ENCODE results near the gene USP37. TPM values are rescaled to one million over a fixed set of nuclear protein-coding genes. Genes with fewer than 3 reads are reported as not detected.

USP37 gene
- total RNA-seq, 1 donor from 2014 or later = 17.7 TPM

DNA sequence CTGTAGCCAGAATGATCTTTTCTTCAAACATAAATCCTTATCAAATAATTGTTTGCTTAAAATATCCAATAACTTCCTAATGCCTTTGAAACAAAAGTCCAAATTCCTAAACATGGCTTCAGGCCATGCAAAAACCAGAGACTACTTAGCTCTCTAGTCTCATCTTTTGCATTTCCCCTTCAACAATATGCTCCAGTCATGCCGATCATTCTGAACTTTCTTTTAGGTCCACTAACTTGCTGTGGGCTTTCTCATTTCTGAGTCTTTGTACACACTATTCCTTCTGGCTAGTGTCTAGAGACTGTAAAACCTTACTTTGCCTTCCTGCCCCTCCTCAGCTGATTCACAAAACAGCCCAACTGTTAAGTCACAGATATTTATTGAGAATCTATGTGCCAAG is 97.7 kb downstream of the USP37 start:
- no peak overlapping the region for H3K27ac ChIP-seq (ENCODE audit: low read depth, low read length)
- no peaks in the 10 kb centered on the region for H3K9me3 ChIP-seq (ENCODE audit: control insufficient read depth in 3 of 3, low read length in 3 of 3)
- no peaks in the 10 kb centered on the region for H3K27me3 ChIP-seq (ENCODE audit: control insufficient read depth in 3 of 3, insufficient read depth in 3 of 3, low read length in 3 of 3)
- H3K4me1 ChIP-seq (ENCODE audit: control insufficient read depth in 3 of 3, insufficient read depth in 3 of 3, low read length in 3 of 3) = no peaks in the 10 kb centered on the region
- H3K36me3 ChIP-seq (ENCODE audit: control insufficient read depth in 3 of 3, insufficient read depth in 3 of 3, low read length in 3 of 3) = peaks cover 9 to 26% (median 23%) of the 10 kb centered on the region in 3 donors
- no peak overlapping the region for H3K4me3 ChIP-seq (ENCODE audit: low read length in 3 of 3)
- no peak overlapping the region for H3K9ac ChIP-seq (ENCODE audit: low read depth in 1 of 3, low read length in 3 of 3)

DNA sequence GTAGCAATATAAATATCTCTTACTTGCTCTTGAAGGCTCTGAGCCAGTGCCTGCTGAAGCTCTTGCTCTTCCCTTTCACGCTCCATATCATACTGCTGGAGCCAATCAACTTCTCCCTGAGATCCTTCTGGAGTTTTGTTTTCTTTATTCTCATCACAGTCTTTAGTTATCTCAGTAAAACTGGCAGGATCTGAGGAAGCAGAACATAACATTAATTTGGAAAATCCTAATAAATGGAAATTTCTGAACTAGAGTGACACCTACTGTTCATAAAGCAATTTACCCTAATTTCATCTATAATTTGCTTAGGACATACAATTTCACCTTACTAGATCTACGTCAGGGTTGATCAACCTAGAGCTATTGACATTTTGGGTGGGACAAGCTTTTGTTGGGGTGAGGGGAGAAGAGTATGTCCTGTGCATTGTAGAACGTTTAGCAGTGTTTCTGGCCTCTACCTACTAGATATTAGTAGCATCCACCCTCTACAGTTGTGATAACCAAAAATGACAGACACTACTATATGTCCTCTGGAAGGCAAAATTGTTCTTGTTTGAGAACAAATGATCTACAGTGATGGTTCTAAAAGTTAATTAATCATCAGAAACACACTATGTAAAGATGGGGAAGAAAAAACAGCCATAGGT is 102.0 kb downstream of the USP37 start:
- peaks cover 4 to 14% (median 12%) of the 10 kb centered on the region in 3 donors for H3K36me3 ChIP-seq (ENCODE audit: control insufficient read depth in 3 of 3, insufficient read depth in 3 of 3, low read length in 3 of 3)
- H3K9me3 ChIP-seq (ENCODE audit: control insufficient read depth in 3 of 3, low read length in 3 of 3) = no peaks in the 10 kb centered on the region
- H3K27ac ChIP-seq (ENCODE audit: low read depth, low read length) = no peak overlapping the region
- H3K9ac ChIP-seq (ENCODE audit: low read depth in 1 of 3, low read length in 3 of 3) = no peak overlapping the region
- no peaks in the 10 kb centered on the region for H3K27me3 ChIP-seq (ENCODE audit: control insufficient read depth in 3 of 3, insufficient read depth in 3 of 3, low read length in 3 of 3)
- no peak overlapping the region for H3K4me3 ChIP-seq (ENCODE audit: low read length in 3 of 3)
- H3K4me1 ChIP-seq (ENCODE audit: control insufficient read depth in 3 of 3, insufficient read depth in 3 of 3, low read length in 3 of 3) = no peaks in the 10 kb centered on the region

DNA sequence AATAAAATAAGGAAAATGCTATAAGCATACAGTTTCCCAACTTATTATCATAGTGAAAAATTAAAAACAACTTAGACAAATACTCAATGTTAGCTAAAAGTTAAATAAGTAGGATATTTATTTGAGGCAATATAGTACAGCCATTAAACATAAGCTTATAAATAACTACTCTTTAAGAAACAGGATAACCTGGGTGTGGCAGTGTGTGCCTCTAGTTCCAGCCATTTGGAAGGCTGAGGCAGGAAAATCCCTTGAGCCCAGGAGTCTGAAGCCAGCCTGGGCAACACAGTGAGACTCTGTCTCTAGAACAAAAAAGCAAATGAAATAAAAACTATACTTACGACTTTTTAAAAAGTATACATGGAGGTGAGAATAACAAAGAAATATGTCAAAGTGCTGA is 109.6 kb downstream of the USP37 start:
- no peaks in the 10 kb centered on the region for H3K27me3 ChIP-seq (ENCODE audit: control insufficient read depth in 3 of 3, insufficient read depth in 3 of 3, low read length in 3 of 3)
- H3K4me3 ChIP-seq (ENCODE audit: low read length in 3 of 3) = no peak overlapping the region
- H3K36me3 ChIP-seq (ENCODE audit: control insufficient read depth in 3 of 3, insufficient read depth in 3 of 3, low read length in 3 of 3) = peaks cover 11 to 26% (median 15%) of the 10 kb centered on the region in 3 donors
- no peaks in the 10 kb centered on the region for H3K4me1 ChIP-seq (ENCODE audit: control insufficient read depth in 3 of 3, insufficient read depth in 3 of 3, low read length in 3 of 3)
- no peaks in the 10 kb centered on the region for H3K9me3 ChIP-seq (ENCODE audit: control insufficient read depth in 3 of 3, low read length in 3 of 3)
- no peak overlapping the region for H3K9ac ChIP-seq (ENCODE audit: low read depth in 1 of 3, low read length in 3 of 3)
- H3K27ac ChIP-seq (ENCODE audit: low read depth, low read length) = no peak overlapping the region

DNA sequence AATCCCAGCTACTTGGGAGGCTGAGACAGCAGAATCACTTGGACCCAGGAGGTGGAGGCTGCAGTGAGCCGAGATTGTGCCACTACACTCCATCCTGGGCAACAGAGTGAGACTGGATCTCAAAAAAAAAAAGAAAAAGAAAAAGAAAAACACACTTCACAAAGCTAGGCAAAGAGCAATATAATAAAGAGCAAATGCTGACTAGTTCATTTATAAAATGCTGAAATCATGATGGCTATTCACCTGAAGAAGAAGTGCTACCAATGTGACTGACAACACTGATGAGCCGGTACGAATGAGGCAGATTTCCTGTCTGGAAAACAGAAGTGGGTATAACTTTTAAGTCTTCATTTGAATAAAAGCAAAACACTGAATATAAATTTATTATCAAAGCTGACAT is 111.3 kb downstream of the USP37 start:
- peaks cover 9 to 25% (median 22%) of the 10 kb centered on the region in 3 donors for H3K36me3 ChIP-seq (ENCODE audit: control insufficient read depth in 3 of 3, insufficient read depth in 3 of 3, low read length in 3 of 3)

DNA sequence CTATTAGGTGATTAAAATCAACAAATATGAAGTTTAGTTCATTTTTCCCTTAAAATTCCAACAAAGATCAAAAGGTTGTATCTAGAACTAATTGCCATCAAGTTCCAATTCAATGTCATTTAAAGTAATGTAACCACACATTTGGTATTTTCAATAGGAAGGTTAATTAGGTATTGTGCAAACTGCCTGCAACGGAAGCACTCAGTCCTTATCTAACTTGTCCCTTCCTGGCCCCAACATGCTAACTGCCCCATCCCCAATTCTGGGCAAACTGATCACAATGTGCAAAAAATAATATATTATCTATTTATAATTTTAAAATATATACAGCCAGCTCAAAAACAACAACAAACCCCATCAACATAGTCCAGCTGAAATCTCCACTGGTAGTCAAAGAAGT is 116.1 kb downstream of the USP37 start:
- H3K36me3 ChIP-seq (ENCODE audit: control insufficient read depth in 3 of 3, insufficient read depth in 3 of 3, low read length in 3 of 3) = peaks cover 9 to 39% (median 30%) of the 10 kb centered on the region in 3 donors
- H3K27me3 ChIP-seq (ENCODE audit: control insufficient read depth in 3 of 3, insufficient read depth in 3 of 3, low read length in 3 of 3) = no peaks in the 10 kb centered on the region
- no peaks in the 10 kb centered on the region for H3K4me1 ChIP-seq (ENCODE audit: control insufficient read depth in 3 of 3, insufficient read depth in 3 of 3, low read length in 3 of 3)
- no peak overlapping the region for H3K27ac ChIP-seq (ENCODE audit: low read depth, low read length)
- no peak overlapping the region for H3K9ac ChIP-seq (ENCODE audit: low read depth in 1 of 3, low read length in 3 of 3)
- H3K4me3 ChIP-seq (ENCODE audit: low read length in 3 of 3) = no peak overlapping the region
- H3K9me3 ChIP-seq (ENCODE audit: control insufficient read depth in 3 of 3, low read length in 3 of 3) = no peaks in the 10 kb centered on the region

More for the DNA sequence above, 111.3 kb downstream of the USP37 start:
- H3K4me1 ChIP-seq (ENCODE audit: control insufficient read depth in 3 of 3, insufficient read depth in 3 of 3, low read length in 3 of 3) = no peaks in the 10 kb centered on the region
- H3K4me3 ChIP-seq (ENCODE audit: low read length in 3 of 3) = no peak overlapping the region
- no peak overlapping the region for H3K27ac ChIP-seq (ENCODE audit: low read depth, low read length)
- no peaks in the 10 kb centered on the region for H3K9me3 ChIP-seq (ENCODE audit: control insufficient read depth in 3 of 3, low read length in 3 of 3)
- H3K27me3 ChIP-seq (ENCODE audit: control insufficient read depth in 3 of 3, insufficient read depth in 3 of 3, low read length in 3 of 3) = no peaks in the 10 kb centered on the region
- H3K9ac ChIP-seq (ENCODE audit: low read depth in 1 of 3, low read length in 3 of 3) = no peak overlapping the region

DNA sequence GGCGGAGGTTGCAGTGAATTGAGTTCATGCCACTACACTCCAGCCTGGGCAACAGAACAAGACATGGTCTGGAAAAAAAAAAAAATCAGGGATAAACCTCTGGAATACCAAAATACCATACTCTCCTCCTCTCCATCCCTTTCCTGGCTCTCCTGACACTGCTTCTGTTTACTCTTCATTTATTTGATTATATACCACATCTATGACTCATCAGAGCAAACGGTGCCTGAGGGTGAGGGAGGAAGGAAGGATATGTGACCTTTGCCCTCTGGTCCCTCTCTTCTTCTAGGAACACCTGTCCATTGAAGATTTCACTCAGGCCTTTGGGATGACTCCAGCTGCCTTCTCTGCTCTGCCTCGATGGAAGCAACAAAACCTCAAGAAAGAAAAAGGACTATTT is 119.2 kb downstream of the USP37 start:
- H3K4me1 ChIP-seq (ENCODE audit: control insufficient read depth in 3 of 3, insufficient read depth in 3 of 3, low read length in 3 of 3) = no peaks in the 10 kb centered on the region
- H3K36me3 ChIP-seq (ENCODE audit: control insufficient read depth in 3 of 3, insufficient read depth in 3 of 3, low read length in 3 of 3) = peaks cover 2 to 19% (median 19%) of the 10 kb centered on the region in 3 donors
- no peaks in the 10 kb centered on the region for H3K27me3 ChIP-seq (ENCODE audit: control insufficient read depth in 3 of 3, insufficient read depth in 3 of 3, low read length in 3 of 3)

DNA sequence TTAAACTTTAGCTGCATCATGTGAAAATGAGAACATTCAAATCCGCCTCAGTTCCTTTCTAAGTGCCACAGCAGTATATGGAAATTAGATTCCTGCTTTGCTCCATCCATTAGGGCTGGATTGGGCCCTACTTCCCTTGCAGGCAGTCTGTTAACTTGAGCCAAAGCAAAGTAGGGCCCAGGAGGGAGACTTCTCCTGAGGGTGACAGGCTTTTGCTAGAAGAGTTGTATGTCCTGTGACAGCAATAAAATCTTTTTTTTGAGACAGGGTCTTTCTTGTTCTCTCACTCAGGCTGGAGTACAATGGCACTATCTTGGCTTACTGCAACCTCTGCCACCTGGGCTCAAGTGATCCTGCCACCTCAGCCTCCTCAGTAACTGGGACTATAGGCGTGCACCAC is 121.1 kb downstream of the USP37 start:
- H3K4me3 ChIP-seq (ENCODE audit: low read length in 3 of 3) = no peak overlapping the region
- peaks cover 2 to 14% (median 10%) of the 10 kb centered on the region in 3 donors for H3K36me3 ChIP-seq (ENCODE audit: control insufficient read depth in 3 of 3, insufficient read depth in 3 of 3, low read length in 3 of 3)
- H3K27ac ChIP-seq (ENCODE audit: low read depth, low read length) = no peak overlapping the region
- no peaks in the 10 kb centered on the region for H3K4me1 ChIP-seq (ENCODE audit: control insufficient read depth in 3 of 3, insufficient read depth in 3 of 3, low read length in 3 of 3)
- H3K27me3 ChIP-seq (ENCODE audit: control insufficient read depth in 3 of 3, insufficient read depth in 3 of 3, low read length in 3 of 3) = no peaks in the 10 kb centered on the region
- H3K9ac ChIP-seq (ENCODE audit: low read depth in 1 of 3, low read length in 3 of 3) = no peak overlapping the region
- no peaks in the 10 kb centered on the region for H3K9me3 ChIP-seq (ENCODE audit: control insufficient read depth in 3 of 3, low read length in 3 of 3)

More for the DNA sequence above, 119.2 kb downstream of the USP37 start:
- H3K9ac ChIP-seq (ENCODE audit: low read depth in 1 of 3, low read length in 3 of 3) = no peak overlapping the region
- no peak overlapping the region for H3K4me3 ChIP-seq (ENCODE audit: low read length in 3 of 3)
- H3K27ac ChIP-seq (ENCODE audit: low read depth, low read length) = no peak overlapping the region
- no peaks in the 10 kb centered on the region for H3K9me3 ChIP-seq (ENCODE audit: control insufficient read depth in 3 of 3, low read length in 3 of 3)

DNA sequence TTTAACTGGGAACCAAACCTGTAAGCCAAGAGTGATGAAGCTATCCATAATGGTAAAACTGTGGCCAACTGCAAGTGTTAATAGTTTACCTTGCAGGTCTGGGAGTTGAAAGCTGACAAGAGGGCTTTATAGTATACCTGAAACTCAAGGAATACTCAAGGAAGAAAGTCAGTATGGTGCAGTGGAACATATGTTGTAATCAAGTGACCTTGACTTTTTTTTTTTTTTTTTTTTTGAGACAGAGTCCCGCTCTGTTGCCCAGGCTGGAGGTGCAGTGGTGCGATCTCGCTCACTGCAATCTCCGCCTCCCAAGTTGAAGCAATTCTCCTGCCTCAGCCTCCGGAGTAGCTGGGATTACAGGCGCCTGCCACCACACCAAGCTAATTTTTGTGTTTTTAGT is 121.6 kb downstream of the USP37 start:
- no peaks in the 10 kb centered on the region for H3K27me3 ChIP-seq (ENCODE audit: control insufficient read depth in 3 of 3, insufficient read depth in 3 of 3, low read length in 3 of 3)
- H3K9ac ChIP-seq (ENCODE audit: low read depth in 1 of 3, low read length in 3 of 3) = no peak overlapping the region
- no peak overlapping the region for H3K27ac ChIP-seq (ENCODE audit: low read depth, low read length)
- H3K9me3 ChIP-seq (ENCODE audit: control insufficient read depth in 3 of 3, low read length in 3 of 3) = no peaks in the 10 kb centered on the region
- peaks cover 2 to 14% (median 10%) of the 10 kb centered on the region in 3 donors for H3K36me3 ChIP-seq (ENCODE audit: control insufficient read depth in 3 of 3, insufficient read depth in 3 of 3, low read length in 3 of 3)
- H3K4me1 ChIP-seq (ENCODE audit: control insufficient read depth in 3 of 3, insufficient read depth in 3 of 3, low read length in 3 of 3) = no peaks in the 10 kb centered on the region
- H3K4me3 ChIP-seq (ENCODE audit: low read length in 3 of 3) = no peak overlapping the region

DNA sequence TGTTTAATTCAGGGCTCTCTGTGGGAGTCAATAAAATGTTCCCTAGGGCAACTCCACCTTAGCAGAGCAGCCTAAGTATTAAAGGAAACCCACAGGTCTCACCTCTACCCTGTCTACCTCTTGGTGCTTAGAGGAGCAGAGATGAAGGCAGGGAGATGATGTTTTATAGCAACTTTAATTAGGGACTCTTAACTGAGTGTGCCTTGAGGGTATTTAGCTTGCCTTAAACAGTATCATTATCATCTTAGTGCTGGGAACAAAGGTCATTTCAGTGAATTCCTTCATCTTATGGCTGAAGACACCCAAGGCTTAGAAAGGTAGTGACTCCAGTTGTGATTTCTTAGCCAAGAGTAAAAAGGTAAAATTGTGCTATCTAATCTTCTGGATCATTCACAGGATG is 122.5 kb downstream of the USP37 start:
- no peaks in the 10 kb centered on the region for H3K4me1 ChIP-seq (ENCODE audit: control insufficient read depth in 3 of 3, insufficient read depth in 3 of 3, low read length in 3 of 3)
- H3K9me3 ChIP-seq (ENCODE audit: control insufficient read depth in 3 of 3, low read length in 3 of 3) = no peaks in the 10 kb centered on the region
- H3K27ac ChIP-seq (ENCODE audit: low read depth, low read length) = no peak overlapping the region
- H3K36me3 ChIP-seq (ENCODE audit: control insufficient read depth in 3 of 3, insufficient read depth in 3 of 3, low read length in 3 of 3) = peaks cover 2 to 14% (median 10%) of the 10 kb centered on the region in 3 donors
- no peak overlapping the region for H3K4me3 ChIP-seq (ENCODE audit: low read length in 3 of 3)
- H3K9ac ChIP-seq (ENCODE audit: low read depth in 1 of 3, low read length in 3 of 3) = no peak overlapping the region
- no peaks in the 10 kb centered on the region for H3K27me3 ChIP-seq (ENCODE audit: control insufficient read depth in 3 of 3, insufficient read depth in 3 of 3, low read length in 3 of 3)

DNA sequence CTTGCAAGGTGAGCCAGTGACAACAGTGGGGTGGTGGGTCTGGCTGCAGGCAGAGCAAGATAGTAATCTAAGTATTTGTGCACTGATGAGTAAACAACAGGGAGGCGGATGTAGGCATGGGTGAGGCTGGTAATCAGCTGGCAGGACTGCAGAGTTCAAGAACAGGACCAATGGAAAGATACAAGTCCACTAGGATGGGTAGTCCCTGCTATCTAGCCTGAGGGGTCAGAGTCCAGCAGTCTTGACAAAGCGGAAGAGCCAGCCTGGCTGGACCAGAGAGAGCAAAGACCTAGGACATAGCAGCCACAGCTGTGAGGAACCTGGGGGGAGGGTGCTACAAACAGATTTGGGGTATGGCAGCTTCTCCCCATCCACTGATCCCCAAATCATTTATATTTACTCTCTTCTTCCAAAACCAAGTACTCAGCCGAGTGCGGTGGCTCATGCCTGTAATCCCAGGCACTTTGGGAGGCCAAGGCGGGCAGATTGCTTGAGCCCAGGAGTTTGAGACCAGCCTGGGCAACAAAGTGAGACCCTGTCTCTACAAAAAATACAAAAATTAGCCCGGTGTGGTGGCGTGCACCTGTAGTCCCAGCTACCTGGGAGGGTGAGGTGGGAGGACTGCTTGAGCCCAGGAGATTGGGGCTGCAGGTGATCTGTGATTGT is 123.3 kb downstream of the USP37 start:
- Histone ChIP-seq H3K27me3 (ENCODE audit: control insufficient read depth in 3 of 3, insufficient read depth in 3 of 3, low read length in 3 of 3) (no peaks in the 10 kb centered on the region), H3K4me1 (ENCODE audit: control insufficient read depth in 3 of 3, insufficient read depth in 3 of 3, low read length in 3 of 3) (no peaks in the 10 kb centered on the region), H3K27ac (ENCODE audit: low read depth, low read length) (no peak overlapping the region), H3K9me3 (ENCODE audit: control insufficient read depth in 3 of 3, low read length in 3 of 3) (no peaks in the 10 kb centered on the region), H3K9ac (ENCODE audit: low read depth in 1 of 3, low read length in 3 of 3) (no peak overlapping the region), H3K36me3 (ENCODE audit: control insufficient read depth in 3 of 3, insufficient read depth in 3 of 3, low read length in 3 of 3) (peaks cover 2 to 10% (median 10%) of the 10 kb centered on the region in 3 donors), H3K4me3 (ENCODE audit: low read length in 3 of 3) (no peak overlapping the region)
